Measurements from ENCODE around the gene GRM8. TPM values are rescaled to one million over a fixed set of nuclear protein-coding genes. Genes with fewer than 3 reads are reported as not detected.

The GRM8 gene
- total and polyA plus RNA-seq, 10 of the 15 experiments (the other 5 are each of a cell fraction or from before 2014, with no cell fraction given), result 0.33 to 7.1 (median 0.45) TPM; not detected in 2

GRCh38 chr7:127207806-127208205 lies 44.9 kb downstream of the GRM8 start:
- H3K36me3 ChIP-seq (ENCODE audit: control insufficient read depth in 2 of 2, insufficient read depth in 2 of 2, low read length in 1 of 2), result no peaks in the 10 kb centered on the region
- H3K4me1 ChIP-seq (ENCODE audit: control insufficient read depth, insufficient read depth, low read length), result no peaks in the 10 kb centered on the region
- TF ChIP-seq EP300 (IDR thresholded peaks at IDR 0.05; ENCODE audit: borderline replicate concordance in 1 of 2, control insufficient read depth in 1 of 2, low read depth in 2 of 2, low read length in 2 of 2), result no peak
- no peak for TF ChIP-seq ZZZ3 (IDR thresholded peaks at IDR 0.05; ENCODE audit: control insufficient read depth, insufficient read length, low read depth)
- TF ChIP-seq NKRF (conservative IDR thresholded peaks at IDR 0.05), result no peak
- TF ChIP-seq NRF1 (conservative IDR thresholded peaks at IDR 0.05; ENCODE audit: low read depth, low read length), result no peak
- no peak for TF ChIP-seq CBX3 (IDR thresholded peaks at IDR 0.05; ENCODE audit: borderline replicate concordance, low read depth)
- no peak for TF ChIP-seq ZNF622 (IDR thresholded peaks at IDR 0.05)
- TF ChIP-seq FOS (IDR thresholded peaks at IDR 0.05; ENCODE audit: borderline replicate concordance, extremely low read depth, insufficient read length), result no peak
- no peak for TF ChIP-seq SREBF1 (IDR thresholded peaks at IDR 0.05; ENCODE audit: low read length)
- TF ChIP-seq CEBPZ (IDR thresholded peaks at IDR 0.05; ENCODE audit: low read depth, low read length), result no peak
- no peak for TF ChIP-seq POLR2AphosphoS2 (IDR thresholded peaks at IDR 0.05; ENCODE audit: low read depth, low read length)
- TF ChIP-seq MAX (IDR thresholded peaks at IDR 0.05; ENCODE audit: low read depth, low read length), result no peak
- TF ChIP-seq ZNF384 (IDR thresholded peaks at IDR 0.05; ENCODE audit: borderline replicate concordance, low read depth, low read length), result no peak
- no peak for TF ChIP-seq USF2 (IDR thresholded peaks at IDR 0.05; ENCODE audit: borderline replicate concordance, low read depth, low read length)
- TF ChIP-seq KAT2A (conservative IDR thresholded peaks at IDR 0.05; ENCODE audit: control insufficient read depth, low read depth, low read length), result no peak
- no peak overlapping the region for H3K4me3 ChIP-seq
- no peaks in the 10 kb centered on the region for H4K20me1 ChIP-seq (ENCODE audit: control insufficient read depth, insufficient read depth)
- H3K4me2 ChIP-seq (ENCODE audit: control insufficient read depth, insufficient read depth), result no peak overlapping the region
- ChIA-PET RAD21 (ENCODE audit: unreplicated experiment) (no interaction called here), POLR2A (no interaction called here), SMC1A (ENCODE audit: uncharacterized antibody, unreplicated experiment) (no interaction called here), CTCF (no interaction called here)
- ATAC-seq (no peak), FAIRE-seq (no peak), DNase-seq (ENCODE audit: low read depth, low spot score) (no peak)
- H2AFZ ChIP-seq (ENCODE audit: control insufficient read depth, low read depth, low read length), result no peak overlapping the region
- no TSS peak for BruUV-seq (replicated peaks)
- no peaks in the 10 kb centered on the region for H3K27me3 ChIP-seq (replicated peaks in 1 of 2; ENCODE audit: control insufficient read depth in 2 of 2, insufficient read depth in 2 of 2, low read length in 1 of 2)
- no peak overlapping the region for H3K27ac ChIP-seq (ENCODE audit: control insufficient read depth, insufficient read depth)
- no peaks in the 10 kb centered on the region for H3K9me3 ChIP-seq (replicated peaks; ENCODE audit: control insufficient read depth, insufficient read depth, low read length)
- WGBS (ENCODE audit: insufficient coverage, insufficient replicate concordance, low lambda C conversion rate, missing lambda C conversion rate), result 10% methylated on average over 5 of the region's 5 CpGs
- in situ Hi-C loops (cut with MboI), result no loop called here
- H3K9ac ChIP-seq (ENCODE audit: control insufficient read depth, insufficient read depth, low read length), result no peak overlapping the region
- intact Hi-C loops (cut with micrococcal nuclease; ENCODE audit: unreplicated experiment), result no loop called here
- H3K79me2 ChIP-seq (ENCODE audit: control insufficient read depth, insufficient read depth, low read length), result no peaks in the 10 kb centered on the region

All from GM12878 (cell line).